Rectal smooth muscle tissue (tissue), 1 donor: Measurements from ENCODE around the gene FMR1.

Experiments used
- H3K27ac ChIP-seq: one replicate; pipeline ENCODE4 v1.7.0; 2013; ENCODE audit warnings: low read depth, low read length, inconsistent platforms
- H3K27me3 ChIP-seq: one replicate; pipeline ENCODE4 v1.7.0; 2013; ENCODE audit warnings: low read length; ENCODE audit not compliant: control insufficient read depth, insufficient read depth
- H3K36me3 ChIP-seq: one replicate; pipeline ENCODE4 v1.7.0; 2013; ENCODE audit warnings: low read length; ENCODE audit not compliant: control insufficient read depth, insufficient read depth
- H3K4me1 ChIP-seq: one replicate; pipeline ENCODE4 v1.7.0; 2013; ENCODE audit warnings: low read length; ENCODE audit not compliant: control insufficient read depth, insufficient read depth
- H3K4me3 ChIP-seq: one replicate; pipeline ENCODE4 v1.7.0; 2013; ENCODE audit warnings: low read length
- H3K9ac ChIP-seq: one replicate; pipeline ENCODE4 v1.7.0; 2013; ENCODE audit warnings: low read length

FMR1 gene

DNA sequence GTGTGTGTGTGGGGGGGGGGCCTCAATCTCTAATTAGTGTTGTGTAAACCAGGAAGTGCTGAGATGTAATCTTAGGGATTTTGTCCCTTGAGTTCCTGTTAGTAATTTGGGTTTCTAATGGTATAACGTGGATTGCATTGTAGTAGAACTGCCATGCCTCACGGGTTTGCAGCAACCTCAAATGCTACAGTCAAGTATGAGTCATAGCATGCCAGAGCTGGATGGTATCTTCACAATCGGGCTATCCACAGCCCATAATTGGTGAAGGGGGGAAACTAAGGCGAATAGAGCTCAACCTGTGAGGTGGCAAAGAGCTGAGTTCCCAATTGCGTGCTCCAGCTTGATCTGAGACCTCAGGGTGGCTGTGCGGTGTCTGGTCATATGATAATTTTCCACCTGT lies 67.2 kb downstream of the FMR1 start:
- Histone ChIP-seq H3K9ac (no peak overlapping the region), H3K27me3 (no peaks in the 10 kb centered on the region), H3K36me3 (no peaks in the 10 kb centered on the region), H3K4me1 (no peaks in the 10 kb centered on the region), H3K27ac (no peak overlapping the region), H3K4me3 (no peak overlapping the region)

DNA sequence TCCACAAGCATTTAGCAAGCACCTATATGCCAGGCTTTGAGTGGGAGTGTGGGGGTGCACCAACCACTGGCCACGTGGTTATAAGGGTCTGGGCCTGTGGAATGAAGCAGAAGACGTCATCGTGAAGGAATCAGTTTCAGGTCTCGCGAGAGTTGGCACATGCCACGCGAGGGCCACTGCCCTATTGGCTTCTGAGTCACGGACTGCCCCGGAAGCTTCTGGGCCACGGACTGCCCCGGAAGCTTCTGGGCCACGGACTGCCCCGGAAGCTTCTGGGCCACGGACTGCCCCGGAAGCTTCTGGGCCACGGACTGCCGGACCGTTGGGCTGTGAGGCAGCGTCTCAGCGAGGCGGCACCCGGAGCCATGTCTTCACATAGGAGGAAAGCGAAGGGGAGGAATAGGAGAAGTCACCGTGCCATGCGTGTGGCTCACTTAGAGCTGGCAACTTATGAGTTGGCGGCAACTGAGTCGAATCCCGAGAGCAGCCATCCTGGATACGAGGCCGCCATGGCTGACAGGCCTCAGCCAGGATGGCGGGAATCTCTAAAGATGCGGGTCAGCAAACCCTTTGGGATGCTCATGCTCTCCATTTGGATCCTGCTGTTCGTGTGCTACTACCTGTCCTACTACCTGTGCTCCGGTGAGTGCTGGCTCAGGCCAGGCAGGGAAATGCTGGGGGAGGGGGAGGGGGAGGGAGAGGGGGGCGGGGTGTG lies 69.5 kb downstream of the FMR1 start, which contains the start of gene FMR1NB:
Gene FMR1NB, plus strand, starts transcription at position 300 of the 715 bp plus-strand sequence. Its CDS starts 66 bp downstream, at position 366.
- Histone ChIP-seq H3K27me3 (no peaks in the 10 kb centered on the region), H3K4me3 (no peak within 1 kb of the TSS), H3K9ac (no peak within 1 kb of the TSS), H3K36me3 (no peaks in the 10 kb centered on the region), H3K27ac (no peak within 1 kb of the TSS), H3K4me1 (no peaks in the 10 kb centered on the region)
